ENCODE results near the gene EPHA6.

DNA sequence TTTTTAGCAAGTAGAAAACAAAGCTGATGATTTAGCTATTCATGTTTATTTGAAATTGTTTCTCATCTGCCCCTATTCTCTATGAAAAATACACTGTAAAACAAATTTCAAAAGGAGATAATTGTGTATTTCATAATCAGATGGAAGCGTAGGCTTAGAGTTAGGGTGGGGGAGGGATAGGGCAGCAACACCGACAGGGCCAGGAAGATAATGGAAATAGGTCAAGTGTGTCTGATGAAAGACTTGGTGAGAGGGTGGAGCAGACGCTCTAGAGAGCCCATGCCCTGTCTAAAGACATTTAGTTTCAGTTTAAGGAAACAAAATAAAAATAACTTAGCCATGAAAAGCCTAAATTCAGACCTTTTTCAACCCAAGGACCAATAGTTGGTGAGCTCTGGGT lies 898.5 kb downstream of the EPHA6 start:
- TF ChIP-seq, protein P1, sequence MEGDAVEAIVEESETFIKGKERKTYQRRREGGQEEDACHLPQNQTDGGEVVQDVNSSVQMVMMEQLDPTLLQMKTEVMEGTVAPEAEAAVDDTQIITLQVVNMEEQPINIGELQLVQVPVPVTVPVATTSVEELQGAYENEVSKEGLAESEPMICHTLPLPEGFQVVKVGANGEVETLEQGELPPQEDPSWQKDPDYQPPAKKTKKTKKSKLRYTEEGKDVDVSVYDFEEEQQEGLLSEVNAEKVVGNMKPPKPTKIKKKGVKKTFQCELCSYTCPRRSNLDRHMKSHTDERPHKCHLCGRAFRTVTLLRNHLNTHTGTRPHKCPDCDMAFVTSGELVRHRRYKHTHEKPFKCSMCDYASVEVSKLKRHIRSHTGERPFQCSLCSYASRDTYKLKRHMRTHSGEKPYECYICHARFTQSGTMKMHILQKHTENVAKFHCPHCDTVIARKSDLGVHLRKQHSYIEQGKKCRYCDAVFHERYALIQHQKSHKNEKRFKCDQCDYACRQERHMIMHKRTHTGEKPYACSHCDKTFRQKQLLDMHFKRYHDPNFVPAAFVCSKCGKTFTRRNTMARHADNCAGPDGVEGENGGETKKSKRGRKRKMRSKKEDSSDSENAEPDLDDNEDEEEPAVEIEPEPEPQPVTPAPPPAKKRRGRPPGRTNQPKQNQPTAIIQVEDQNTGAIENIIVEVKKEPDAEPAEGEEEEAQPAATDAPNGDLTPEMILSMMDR (IDR thresholded peaks at IDR 0.05) = no peak
- TF ChIP-seq POLR2A (IDR thresholded peaks at IDR 0.05) = no peak
